ENCODE measurements around the gene MESP1. TPM values are rescaled to one million over a fixed set of nuclear protein-coding genes. Genes with fewer than 3 reads are reported as not detected.

The MESP1 gene
- total and polyA plus RNA-seq, 2 of the 13 experiments (the other 11 are each of a cell fraction or from before 2014, with no cell fraction given): not detected

- TF ChIP-seq MBD4 (IDR thresholded peaks at IDR 0.05; ENCODE audit: borderline replicate concordance, low read length) (no peak), PHF5A (CRISPR knock-in tag; IDR thresholded peaks at IDR 0.05; ENCODE audit: low read depth, unreplicated experiment) (no peak), ATAD3A (CRISPR knock-in tag; IDR thresholded peaks at IDR 0.05) (no peak), GATAD2A (CRISPR knock-in tag; IDR thresholded peaks at IDR 0.05) (0 out of 2 replicates have a peak, but pooled peaks have one; percentile 18), ZBTB7A (CRISPR knock-in tag; IDR thresholded peaks at IDR 0.05) (peak; percentile 66), IKZF1 (IDR thresholded peaks at IDR 0.05) (no peak), EEA1 (CRISPR knock-in tag; IDR thresholded peaks at IDR 0.05; ENCODE audit: borderline replicate concordance) (peak; percentile 90; the same call in 1 of the 2 replicates), ZBTB33 (CRISPR knock-in tag; IDR thresholded peaks at IDR 0.05) (peak; percentile 34; the same call in 1 of the 2 replicates), ZMAT3 (CRISPR knock-in tag; conservative IDR thresholded peaks at IDR 0.05) (peak; percentile 80; the same call in 1 of the 2 replicates), DPF2 (CRISPR knock-in tag; IDR thresholded peaks at IDR 0.05; ENCODE audit: borderline replicate concordance, low read depth) (no peak), ZNF441 (CRISPR knock-in tag; IDR thresholded peaks at IDR 0.05; ENCODE audit: borderline replicate concordance) (no peak), FOXK1 (CRISPR knock-in tag; IDR thresholded peaks at IDR 0.05; ENCODE audit: borderline replicate concordance, low read depth) (no peak), ZNF562 (CRISPR knock-in tag; IDR thresholded peaks at IDR 0.05; ENCODE audit: borderline replicate concordance) (no peak), ATF3 (CRISPR knock-in tag; IDR thresholded peaks at IDR 0.05) (0 out of 2 replicates have a peak, but pooled peaks have one; percentile 32), ZBED4 (CRISPR knock-in tag; IDR thresholded peaks at IDR 0.05; ENCODE audit: borderline replicate concordance) (0 out of 2 replicates have a peak, but pooled peaks have one; percentile 51)
- TF ChIP-seq, protein P1, sequence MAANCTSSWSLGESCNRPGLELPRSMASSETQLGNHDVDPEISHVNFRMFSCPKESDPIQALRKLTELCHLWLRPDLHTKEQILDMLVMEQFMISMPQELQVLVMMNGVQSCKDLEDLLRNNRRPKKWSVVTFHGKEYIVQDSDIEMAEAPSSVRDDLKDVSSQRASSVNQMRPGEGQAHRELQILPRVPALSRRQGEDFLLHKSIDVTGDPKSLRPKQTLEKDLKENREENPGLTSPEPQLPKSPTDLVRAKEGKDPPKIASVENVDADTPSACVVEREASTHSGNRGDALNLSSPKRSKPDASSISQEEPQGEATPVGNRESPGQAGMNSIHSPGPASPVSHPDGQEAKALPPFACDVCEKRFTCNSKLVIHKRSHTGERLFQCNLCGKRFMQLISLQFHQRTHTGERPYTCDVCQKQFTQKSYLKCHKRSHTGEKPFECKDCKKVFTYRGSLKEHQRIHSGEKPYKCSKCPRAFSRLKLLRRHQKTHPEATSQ (CRISPR knock-in tag; IDR thresholded peaks at IDR 0.05; ENCODE audit: borderline replicate concordance): no peak
- TF ChIP-seq, protein P2, sequence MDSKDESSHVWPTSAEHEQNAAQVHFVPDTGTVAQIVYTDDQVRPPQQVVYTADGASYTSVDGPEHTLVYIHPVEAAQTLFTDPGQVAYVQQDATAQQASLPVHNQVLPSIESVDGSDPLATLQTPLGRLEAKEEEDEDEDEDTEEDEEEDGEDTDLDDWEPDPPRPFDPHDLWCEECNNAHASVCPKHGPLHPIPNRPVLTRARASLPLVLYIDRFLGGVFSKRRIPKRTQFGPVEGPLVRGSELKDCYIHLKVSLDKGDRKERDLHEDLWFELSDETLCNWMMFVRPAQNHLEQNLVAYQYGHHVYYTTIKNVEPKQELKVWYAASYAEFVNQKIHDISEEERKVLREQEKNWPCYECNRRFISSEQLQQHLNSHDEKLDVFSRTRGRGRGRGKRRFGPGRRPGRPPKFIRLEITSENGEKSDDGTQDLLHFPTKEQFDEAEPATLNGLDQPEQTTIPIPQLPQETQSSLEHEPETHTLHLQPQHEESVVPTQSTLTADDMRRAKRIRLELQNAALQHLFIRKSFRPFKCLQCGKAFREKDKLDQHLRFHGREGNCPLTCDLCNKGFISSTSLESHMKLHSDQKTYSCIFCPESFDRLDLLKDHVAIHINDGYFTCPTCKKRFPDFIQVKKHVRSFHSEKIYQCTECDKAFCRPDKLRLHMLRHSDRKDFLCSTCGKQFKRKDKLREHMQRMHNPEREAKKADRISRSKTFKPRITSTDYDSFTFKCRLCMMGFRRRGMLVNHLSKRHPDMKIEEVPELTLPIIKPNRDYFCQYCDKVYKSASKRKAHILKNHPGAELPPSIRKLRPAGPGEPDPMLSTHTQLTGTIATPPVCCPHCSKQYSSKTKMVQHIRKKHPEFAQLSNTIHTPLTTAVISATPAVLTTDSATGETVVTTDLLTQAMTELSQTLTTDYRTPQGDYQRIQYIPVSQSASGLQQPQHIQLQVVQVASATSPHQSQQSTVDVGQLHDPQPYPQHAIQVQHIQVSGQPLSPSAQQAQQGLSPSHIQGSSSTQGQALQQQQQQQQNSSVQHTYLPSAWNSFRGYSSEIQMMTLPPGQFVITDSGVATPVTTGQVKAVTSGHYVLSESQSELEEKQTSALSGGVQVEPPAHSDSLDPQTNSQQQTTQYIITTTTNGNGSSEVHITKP (CRISPR knock-in tag; IDR thresholded peaks at IDR 0.05; ENCODE audit: low read depth): no peak
Observed at GRCh38 chr15:89776274-89777072, 25.4 kb upstream of the MESP1 start, which contains the start of gene MESP2 (continued).

Data from HepG2 (cell line).